Ascending aorta (tissue), 2 donors: ENCODE results near the gene ZNF653. TPM values are rescaled to one million over a fixed set of nuclear protein-coding genes. Genes with fewer than 3 reads are reported as not detected.

Source experiments
- DNase-seq, 2 donors: peaks; one replicate each; pipeline ENCODE4 v3.0.0-alpha.2; 2019; ENCODE audit warnings: low spot score in 2 of 2
- H3K27ac ChIP-seq, 2 donors: fragments of 200-600 bp; sonication (generic); one replicate each; pipeline ENCODE4 v1.5.1; 2016 to 2017; ENCODE audit warnings: mild to moderate bottlenecking in 1 of 2
- H3K27me3 ChIP-seq: fragments of 200-600 bp; sonication (generic); one replicate; pipeline ENCODE4 v1.5.1; 2017
- H3K36me3 ChIP-seq, 2 donors: fragments of 200-600 bp; sonication (generic); one replicate each; pipeline ENCODE4 v1.5.1; 2016
- H3K4me1 ChIP-seq, 2 donors: fragments of 200-600 bp; sonication (generic); one replicate each; pipeline ENCODE4 v1.5.1; 2016 to 2017; ENCODE audit warnings: mild to moderate bottlenecking in 1 of 2
- H3K4me3 ChIP-seq, 2 donors: fragments of 200-600 bp; sonication (generic); one replicate each; pipeline ENCODE4 v1.5.1; 2016 to 2017; ENCODE audit warnings: mild to moderate bottlenecking in 1 of 2
- H3K9me3 ChIP-seq, 2 donors: fragments of 200-600 bp; sonication (generic); one replicate each; pipeline ENCODE4 v1.5.1; 2016
- intact Hi-C: fragments of 100-400 bp; cut with DNase I; formaldehyde crosslinking; loops from one replicate; pipeline ENCODE4 v1.15.1; 2023
- total RNA-seq: library from RNA; depleted of rRNA; stranded (reverse); fragments of >200 nt; gene quantifications from one replicate; pipeline ENCODE4 v1.1.0, GENCODE V29; 2016
- TF ChIP-seq, protein P1 (sequence below), 3 experiments: fragments of 200-600 bp in 2 of 3; fragments of 450-650 bp in 1 of 3; sonication (generic) in 2 of 3; IDR thresholded peaks; one replicate each; pipeline ENCODE4 v1.5.1; 2016 to 2019; ENCODE audit warnings: antibody characterized with exemption in 3 of 3, mild to moderate bottlenecking in 1 of 3, moderate library complexity in 1 of 3

The ZNF653 gene
- total RNA-seq, 1 donor from 2014 or later, result 7.6 TPM

DNA sequence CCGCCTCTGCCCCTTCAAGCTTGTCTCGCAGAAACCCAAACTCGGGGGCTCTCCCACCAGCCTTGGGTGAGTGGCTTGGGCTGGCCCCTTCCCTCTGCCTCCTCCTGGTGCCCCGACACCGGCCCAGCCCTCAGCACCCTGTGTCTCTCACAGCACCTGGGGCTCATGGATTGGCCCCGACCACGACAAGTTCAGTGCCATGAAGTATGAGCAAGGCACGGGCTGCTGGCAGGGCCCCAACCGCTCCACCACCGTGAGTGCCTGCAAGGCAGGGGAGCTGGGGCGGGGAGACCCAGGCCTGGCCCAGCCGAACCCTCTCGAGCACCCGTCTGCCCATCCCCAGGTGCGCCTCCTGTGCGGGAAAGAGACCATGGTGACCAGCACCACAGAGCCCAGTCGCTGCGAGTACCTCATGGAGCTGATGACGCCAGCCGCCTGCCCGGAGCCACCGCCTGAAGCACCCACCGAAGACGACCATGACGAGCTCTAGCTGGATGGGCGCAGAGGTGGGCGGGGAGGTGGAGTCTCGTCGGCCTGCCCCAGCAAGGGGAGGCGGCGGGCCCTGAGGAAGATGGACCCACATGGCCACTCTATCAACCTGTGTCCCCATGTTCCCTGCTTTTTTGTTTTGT, 56.6 kb downstream of the ZNF653 start:
- intact Hi-C loops, result no loop called here
- TF ChIP-seq, protein P1, sequence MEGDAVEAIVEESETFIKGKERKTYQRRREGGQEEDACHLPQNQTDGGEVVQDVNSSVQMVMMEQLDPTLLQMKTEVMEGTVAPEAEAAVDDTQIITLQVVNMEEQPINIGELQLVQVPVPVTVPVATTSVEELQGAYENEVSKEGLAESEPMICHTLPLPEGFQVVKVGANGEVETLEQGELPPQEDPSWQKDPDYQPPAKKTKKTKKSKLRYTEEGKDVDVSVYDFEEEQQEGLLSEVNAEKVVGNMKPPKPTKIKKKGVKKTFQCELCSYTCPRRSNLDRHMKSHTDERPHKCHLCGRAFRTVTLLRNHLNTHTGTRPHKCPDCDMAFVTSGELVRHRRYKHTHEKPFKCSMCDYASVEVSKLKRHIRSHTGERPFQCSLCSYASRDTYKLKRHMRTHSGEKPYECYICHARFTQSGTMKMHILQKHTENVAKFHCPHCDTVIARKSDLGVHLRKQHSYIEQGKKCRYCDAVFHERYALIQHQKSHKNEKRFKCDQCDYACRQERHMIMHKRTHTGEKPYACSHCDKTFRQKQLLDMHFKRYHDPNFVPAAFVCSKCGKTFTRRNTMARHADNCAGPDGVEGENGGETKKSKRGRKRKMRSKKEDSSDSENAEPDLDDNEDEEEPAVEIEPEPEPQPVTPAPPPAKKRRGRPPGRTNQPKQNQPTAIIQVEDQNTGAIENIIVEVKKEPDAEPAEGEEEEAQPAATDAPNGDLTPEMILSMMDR (IDR thresholded peaks at IDR 0.05), result no peak
- H3K4me3 ChIP-seq, result no peak overlapping the region
- no peaks in the 10 kb centered on the region for H3K4me1 ChIP-seq
- no peak for DNase-seq
- no peaks in the 10 kb centered on the region for H3K9me3 ChIP-seq
- no peaks in the 10 kb centered on the region for H3K27me3 ChIP-seq
- H3K36me3 ChIP-seq, result peaks cover 49 to 54% of the 10 kb centered on the region in 2 donors
- no peak overlapping the region for H3K27ac ChIP-seq

DNA sequence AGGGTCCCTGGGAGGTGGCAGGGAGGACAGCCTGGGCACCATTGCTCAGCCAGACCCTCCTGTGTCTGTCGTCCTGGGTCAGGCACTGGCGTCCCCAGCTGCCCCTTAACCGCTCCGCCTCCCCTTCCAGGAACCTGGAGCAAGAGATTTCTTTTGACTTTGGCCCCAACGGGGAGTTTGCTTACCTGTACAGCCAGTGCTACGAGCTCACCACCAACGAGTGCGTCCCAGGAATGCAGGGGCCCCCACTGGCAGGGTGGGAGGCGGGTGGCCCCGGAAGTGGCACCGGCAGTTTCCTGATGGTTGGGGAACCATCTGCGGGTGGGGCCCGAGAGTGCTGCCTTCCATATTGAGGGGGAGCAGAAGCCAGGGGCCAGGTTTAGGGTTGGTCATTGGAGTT, 57.2 kb downstream of the ZNF653 start:
- Histone ChIP-seq H3K27ac (no peak overlapping the region), H3K9me3 (no peaks in the 10 kb centered on the region), H3K27me3 (no peaks in the 10 kb centered on the region), H3K36me3 (peaks cover 49 to 60% of the 10 kb centered on the region in 2 donors), H3K4me1 (no peaks in the 10 kb centered on the region), H3K4me3 (no peak overlapping the region)
- no peak for DNase-seq
- intact Hi-C loops, result no loop called here
- TF ChIP-seq, protein P1 (IDR thresholded peaks at IDR 0.05), result no peak

DNA sequence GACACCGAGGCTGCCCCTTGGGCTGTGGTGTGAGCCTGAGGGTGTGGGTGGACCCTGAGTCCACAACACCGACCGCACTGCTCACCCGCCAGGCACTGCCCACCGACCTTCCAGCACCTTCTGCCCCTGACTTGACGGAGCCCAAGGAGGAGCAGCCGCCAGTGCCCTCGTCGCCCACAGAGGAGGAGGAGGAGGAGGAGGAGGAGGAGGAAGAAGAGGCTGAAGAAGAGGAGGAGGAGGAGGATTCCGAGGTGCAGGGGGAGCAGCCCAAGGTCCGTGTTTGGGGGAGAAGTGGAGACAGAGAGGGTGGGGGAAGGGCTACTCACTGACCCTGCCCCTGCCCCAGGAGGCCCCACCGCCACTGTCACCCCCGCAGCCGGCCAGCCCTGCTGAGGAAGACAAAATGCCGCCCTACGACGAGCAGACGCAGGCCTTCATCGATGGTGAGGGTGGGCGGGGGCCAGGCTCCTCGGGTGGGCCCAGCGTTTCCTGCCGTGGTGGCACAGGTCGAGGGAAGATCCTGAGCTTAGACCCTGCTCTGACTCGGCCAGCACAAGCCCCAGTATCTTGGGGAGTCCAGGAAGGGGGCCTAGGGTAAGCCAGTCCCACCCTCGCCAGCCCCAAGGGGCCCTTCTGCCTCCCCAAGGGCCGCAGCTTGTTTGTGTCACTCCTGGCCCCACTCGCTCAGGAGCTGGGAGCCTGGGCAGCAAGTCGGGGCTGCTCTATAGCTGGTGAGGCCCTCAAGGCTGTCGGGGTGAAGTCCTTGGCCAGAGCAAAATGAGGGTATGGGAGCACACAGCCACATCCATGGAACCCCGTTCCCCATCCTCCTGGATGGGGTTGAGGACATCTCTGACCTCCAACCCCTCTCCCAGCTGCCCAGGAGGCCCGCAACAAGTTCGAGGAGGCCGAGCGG, 58.0 kb downstream of the ZNF653 start:
- H3K4me3 ChIP-seq, result no peak overlapping the region
- H3K9me3 ChIP-seq, result no peaks in the 10 kb centered on the region
- H3K36me3 ChIP-seq, result peaks cover 52 to 68% of the 10 kb centered on the region in 2 donors
- DNase-seq, result no peak
- H3K27ac ChIP-seq, result no peak overlapping the region
- intact Hi-C loops, result no loop called here
- H3K27me3 ChIP-seq, result no peaks in the 10 kb centered on the region
- TF ChIP-seq, protein P1 (IDR thresholded peaks at IDR 0.05), result no peak
- no peaks in the 10 kb centered on the region for H3K4me1 ChIP-seq

DNA sequence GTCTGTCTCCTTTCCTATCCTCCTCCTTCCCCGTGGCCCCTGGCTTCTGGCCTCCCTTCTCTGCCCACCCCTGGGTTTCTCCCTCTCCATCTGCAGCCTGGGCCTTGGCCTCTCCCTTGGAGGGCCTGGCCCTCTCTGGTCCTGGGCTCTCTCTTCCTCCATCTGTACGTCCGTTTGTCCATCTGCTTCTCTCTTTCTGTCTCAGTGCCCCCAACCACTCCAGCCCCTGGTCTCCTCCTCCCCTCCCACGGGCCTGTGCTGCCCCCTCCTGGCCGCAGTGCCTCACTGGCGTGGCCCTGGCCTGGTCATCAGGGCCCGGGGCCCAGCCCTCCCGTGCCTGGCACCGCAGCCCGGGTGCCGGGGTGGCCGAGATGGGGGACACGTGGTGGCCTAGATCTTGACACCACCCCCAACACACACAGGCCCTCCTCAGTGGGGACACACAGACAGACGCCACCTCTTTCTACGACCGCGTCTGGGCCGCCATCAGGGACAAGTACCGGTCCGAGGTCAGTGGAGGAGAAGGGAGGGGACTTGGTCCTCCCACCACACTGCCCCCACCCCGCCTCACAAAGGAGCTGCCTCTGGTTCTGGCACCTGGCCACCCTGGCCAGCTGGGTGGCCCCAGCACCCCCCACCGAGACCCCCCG, 58.9 kb downstream of the ZNF653 start:
- intact Hi-C loops, result loop anchor here (1.0 kb wide), 2 partner anchors 153 to 203 kb away; no protein-coding TSS in a partner anchor
- H3K36me3 ChIP-seq, result peaks cover 61 to 77% of the 10 kb centered on the region in 2 donors
- DNase-seq, result no peak
- no peaks in the 10 kb centered on the region for H3K9me3 ChIP-seq
- H3K4me1 ChIP-seq, result no peaks in the 10 kb centered on the region
- TF ChIP-seq, protein P1 (IDR thresholded peaks at IDR 0.05), result peak; percentile 71 to 88 (median 77)
- no peak overlapping the region for H3K4me3 ChIP-seq
- H3K27me3 ChIP-seq, result no peaks in the 10 kb centered on the region
- H3K27ac ChIP-seq, result no peak overlapping the region

DNA sequence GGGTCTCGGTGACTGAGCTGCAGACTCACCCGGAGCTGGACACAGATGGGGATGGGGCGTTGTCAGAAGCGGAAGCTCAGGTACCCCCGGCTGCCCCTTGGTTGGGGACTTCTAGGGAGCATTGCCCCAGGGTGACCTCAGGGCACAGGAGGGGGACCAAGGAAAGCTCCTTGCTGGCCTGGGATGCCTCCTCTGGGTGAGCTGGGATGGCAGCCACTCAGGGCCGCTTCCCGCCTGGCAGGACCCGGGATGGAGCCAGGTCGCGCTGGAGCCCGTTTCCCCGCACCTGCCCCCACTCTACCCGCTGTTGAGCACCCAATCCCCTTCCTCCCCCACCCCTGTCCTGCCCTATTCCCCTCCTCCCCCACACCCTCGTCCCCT, 59.4 kb downstream of the ZNF653 start:
- no peak overlapping the region for H3K27ac ChIP-seq
- DNase-seq, result no peak
- H3K4me3 ChIP-seq, result no peak overlapping the region
- H3K9me3 ChIP-seq, result no peaks in the 10 kb centered on the region
- H3K27me3 ChIP-seq, result no peaks in the 10 kb centered on the region
- H3K4me1 ChIP-seq, result no peaks in the 10 kb centered on the region
- peaks cover 65 to 82% of the 10 kb centered on the region in 2 donors for H3K36me3 ChIP-seq
- intact Hi-C loops, result loop anchor here (1.0 kb wide), 2 partner anchors 153 to 203 kb away; no protein-coding TSS in a partner anchor
- TF ChIP-seq, protein P1 (IDR thresholded peaks at IDR 0.05), result no peak
